GM12891 (cell line): ENCODE results near the gene PRKCE.

Experiments used
- PAX5 ChIP-seq: IDR thresholded peaks from 2 replicates; pipeline ENCODE4 v1.6.1; 2011; ENCODE audit warnings: low read length, moderate library complexity, mild to moderate bottlenecking; ENCODE audit not compliant: insufficient read depth, severe bottlenecking
- POLR2A ChIP-seq: IDR thresholded peaks from 2 replicates; pipeline ENCODE4 v1.6.1; 2011; ENCODE audit warnings: low read depth, low read length, control low read depth
- POLR2AphosphoS5 ChIP-seq: IDR thresholded peaks from 2 replicates; pipeline ENCODE4 v1.6.1; 2011; ENCODE audit warnings: low read depth, low read length, control low read depth
- POU2F2 ChIP-seq: IDR thresholded peaks from 2 replicates; pipeline ENCODE4 v1.6.1; 2011; ENCODE audit warnings: low read depth, mild to moderate bottlenecking, control low read depth, low read length, moderate library complexity
- SPI1 ChIP-seq: IDR thresholded peaks from 2 replicates; pipeline ENCODE4 v1.6.1; 2011; ENCODE audit warnings: low read depth, low read length, control low read depth
- TAF1 ChIP-seq: IDR thresholded peaks from 2 replicates; pipeline ENCODE4 v1.6.1; 2011; ENCODE audit warnings: low read depth, low read length, control low read depth

GRCh38 chr2:45876611-45877010 lies 225.1 kb downstream of the PRKCE start:
- no peak for TF ChIP-seq POLR2A
- TF ChIP-seq PAX5 = no peak
- TF ChIP-seq POLR2AphosphoS5 = no peak
- TF ChIP-seq SPI1 = no peak
- no peak for TF ChIP-seq TAF1
- no peak for TF ChIP-seq POU2F2
